Tracheal epithelial cell (primary cell): Measurements from ENCODE around the gene PNPLA3. TPM values are rescaled to one million over a fixed set of nuclear protein-coding genes. Genes with fewer than 3 reads are reported as not detected.

Experiments
- total RNA-seq: library from RNA; depleted of rRNA; stranded (reverse); fragments of >200 nt; gene quantifications from 2 replicates; pipeline ENCODE4 v1.2.1, GENCODE V29; 2014

The PNPLA3 gene
- 3.0 and 3.1 TPM in 2 replicates for total RNA-seq

DNA sequence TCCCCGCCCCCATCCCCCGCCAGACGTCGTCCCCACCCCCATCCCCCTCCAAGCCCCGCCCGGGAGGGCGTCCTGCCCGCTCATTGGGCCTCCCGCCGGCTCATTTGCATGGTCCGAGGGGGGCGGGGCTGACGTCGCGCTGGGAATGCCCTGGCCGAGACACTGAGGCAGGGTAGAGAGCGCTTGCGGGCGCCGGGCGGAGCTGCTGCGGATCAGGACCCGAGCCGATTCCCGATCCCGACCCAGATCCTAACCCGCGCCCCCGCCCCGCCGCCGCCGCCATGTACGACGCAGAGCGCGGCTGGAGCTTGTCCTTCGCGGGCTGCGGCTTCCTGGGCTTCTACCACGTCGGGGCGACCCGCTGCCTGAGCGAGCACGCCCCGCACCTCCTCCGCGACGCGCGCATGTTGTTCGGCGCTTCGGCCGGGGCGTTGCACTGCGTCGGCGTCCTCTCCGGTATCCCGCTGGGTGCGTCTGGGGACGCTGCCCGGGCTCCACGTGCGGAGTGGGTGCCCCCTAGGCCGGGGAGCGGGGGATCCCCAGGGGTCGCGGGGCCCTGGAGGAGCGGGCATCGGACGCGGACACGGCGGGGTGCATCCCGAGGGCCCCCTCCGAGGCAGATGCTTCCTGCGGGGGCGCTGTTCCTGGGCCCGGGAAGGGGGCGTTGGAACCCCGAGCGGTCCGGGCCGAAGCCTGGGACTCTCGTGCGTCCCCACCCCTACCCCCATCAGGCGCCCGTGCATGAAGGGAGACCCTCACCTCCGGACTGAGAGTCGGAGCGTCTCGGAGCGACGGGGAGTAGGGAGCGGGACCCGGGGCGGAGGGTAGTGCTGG, at the start of gene PNPLA3:
TSS of gene PNPLA3 (plus strand) at position 175 of the 834 bp plus-strand sequence. CDS start at position 282, 107 bp downstream.

GRCh38 chr22:43891360-43892182, 32.0 kb upstream of the PNPLA3 start, which contains the start of gene PNPLA5:
Gene PNPLA5 (minus strand): TSS chr22:43892013. CDS start chr22:43891880, 133 bp downstream.

DNA sequence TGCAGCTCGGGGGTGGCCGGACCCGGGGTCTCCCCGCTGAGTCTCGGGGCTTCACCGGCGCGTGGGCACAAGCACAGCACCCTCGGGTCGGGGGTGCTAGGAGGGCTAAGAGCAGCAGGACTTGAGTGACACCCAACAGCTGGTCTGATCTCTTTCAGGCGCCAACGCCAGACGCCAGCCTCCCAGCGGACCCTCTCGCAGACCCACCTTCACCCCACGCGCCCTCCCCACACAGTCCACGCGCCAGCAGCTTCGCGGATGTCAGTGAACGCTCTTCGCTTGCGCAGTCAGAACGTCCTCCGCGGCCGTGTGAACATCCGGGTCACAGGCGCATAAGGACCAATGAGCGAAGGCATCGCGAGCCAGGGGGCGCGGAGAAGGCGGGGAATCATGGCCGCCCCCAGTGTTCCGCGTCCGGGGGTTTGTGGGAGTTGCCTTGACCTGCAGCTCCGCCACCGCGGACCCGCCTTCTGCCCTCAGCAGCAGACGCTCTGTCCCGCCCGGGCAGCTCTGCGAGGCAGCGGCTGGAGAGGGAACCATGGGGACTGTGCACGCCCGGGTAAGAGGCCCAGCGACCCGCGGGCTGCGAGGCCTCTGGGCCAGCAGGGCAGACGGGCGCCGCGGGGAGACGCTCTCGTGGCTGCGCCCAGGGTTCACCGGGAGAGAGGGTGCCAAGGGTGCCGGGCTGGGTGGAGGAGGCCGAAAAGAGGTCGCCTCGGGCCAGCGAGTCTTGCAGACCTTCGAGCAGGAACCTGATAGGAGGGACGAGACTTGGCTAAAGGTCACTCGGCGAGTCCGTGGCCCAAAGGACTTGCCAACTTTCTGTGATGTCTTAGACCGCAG, 31.7 kb downstream of the PNPLA3 start, which contains the start of gene SAMM50:
TSS of gene SAMM50 (plus strand) at position 403 of the 843 bp plus-strand sequence. CDS start at position 539, 136 bp downstream.

Other genes with a start within 250 kb of the PNPLA3 start
- gene EFCAB6, start 111.5 kb upstream of the PNPLA3 start, total RNA-seq = under 0.01 and 1.1 TPM in 2 replicates
- 0.24 TPM in 1 of 2 replicates, not detected in the other for gene SULT4A1, start 61.3 kb upstream of the PNPLA3 start, total RNA-seq
- gene PNPLA5, start 31.8 kb upstream of the PNPLA3 start, total RNA-seq = not detected in 2 replicates
- 28.8 and 34.5 TPM in 2 replicates for gene SAMM50, start 31.6 kb downstream of the PNPLA3 start, total RNA-seq
- gene PARVB, start 100.5 kb downstream of the PNPLA3 start, total RNA-seq = 11.1 and 23.9 TPM in 2 replicates